ENCODE data around the gene BROX.

Gene BROX

GRCh38 chr1:222781251-222781650 is 68.9 kb downstream of the BROX start:
- no peak for DNase-seq

GRCh38 chr1:222783051-222783450 is 70.7 kb downstream of the BROX start:
- DNase-seq, result no peak

- DNase-seq, result no peak
These were observed 72.0 kb downstream of the BROX start for GRCh38 chr1:222784371-222784770.

Data from activated CD4-positive, CD25-positive, alpha-beta regulatory T cell treated with anti-CD3 and anti-CD28 coated beads, Interleukin-2, amount 50 U/mL, for 72 hours (primary cell).